ENCODE results near the gene GPLD1. TPM values are rescaled to one million over a fixed set of nuclear protein-coding genes. Genes with fewer than 3 reads are reported as not detected.
"Not testable (repeated sequence)": the region's sequence is repeated elsewhere in the genome, so short reads cannot be mapped to it uniquely, and the experiment has no call there.

The GPLD1 gene
- total RNA-seq, 1 donor: 0.43 TPM

DNA sequence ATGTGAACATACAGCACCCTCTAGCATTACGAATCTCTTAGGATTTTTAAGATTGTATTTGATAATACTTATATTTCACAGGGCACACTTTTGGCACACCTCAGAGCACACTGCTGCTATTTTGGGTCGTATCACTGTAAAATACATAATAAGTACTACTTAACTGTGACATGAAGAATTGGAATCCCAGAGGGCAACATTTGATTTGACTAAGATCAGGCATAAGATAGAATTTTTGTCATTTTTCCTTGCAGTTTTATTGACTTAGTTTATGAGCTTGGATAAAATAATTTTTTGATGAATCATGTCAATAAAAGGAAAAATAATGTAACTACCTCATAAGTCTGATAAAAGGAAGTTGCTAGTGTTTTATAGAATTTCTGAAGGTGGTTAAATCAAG, 64.3 kb downstream of the GPLD1 start:
- DNase-seq (ENCODE audit: low read depth): no peak
- no peak for TF ChIP-seq CTCF (IDR thresholded peaks at IDR 0.05; ENCODE audit: insufficient read depth, low read depth, low read length)
- no peak overlapping the region for H3K4me3 ChIP-seq (ENCODE audit: low read depth, low read length)

DNA sequence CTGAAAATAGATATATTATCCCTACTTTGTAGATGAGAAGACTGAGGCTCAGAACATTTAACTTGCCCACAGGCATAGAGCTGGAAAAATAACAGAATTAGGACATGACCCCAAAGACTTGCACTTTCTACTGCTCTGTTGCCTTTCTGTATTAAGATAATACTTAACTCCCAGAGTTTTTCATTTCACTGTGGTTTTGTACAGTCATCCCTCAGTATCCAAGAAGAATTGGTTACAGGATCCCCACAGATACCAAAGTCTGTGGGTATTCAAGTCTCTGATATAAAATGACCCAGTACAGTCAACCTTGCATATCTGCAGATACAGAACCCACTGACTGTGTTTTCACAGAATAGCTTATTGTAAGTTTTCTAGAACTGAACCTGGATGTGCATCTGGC, 69.9 kb downstream of the GPLD1 start:
- no peak for DNase-seq (ENCODE audit: low read depth)
- TF ChIP-seq CTCF (IDR thresholded peaks at IDR 0.05; ENCODE audit: insufficient read depth, low read depth, low read length): no peak
- H3K4me3 ChIP-seq (ENCODE audit: low read depth, low read length): no peak overlapping the region

DNA sequence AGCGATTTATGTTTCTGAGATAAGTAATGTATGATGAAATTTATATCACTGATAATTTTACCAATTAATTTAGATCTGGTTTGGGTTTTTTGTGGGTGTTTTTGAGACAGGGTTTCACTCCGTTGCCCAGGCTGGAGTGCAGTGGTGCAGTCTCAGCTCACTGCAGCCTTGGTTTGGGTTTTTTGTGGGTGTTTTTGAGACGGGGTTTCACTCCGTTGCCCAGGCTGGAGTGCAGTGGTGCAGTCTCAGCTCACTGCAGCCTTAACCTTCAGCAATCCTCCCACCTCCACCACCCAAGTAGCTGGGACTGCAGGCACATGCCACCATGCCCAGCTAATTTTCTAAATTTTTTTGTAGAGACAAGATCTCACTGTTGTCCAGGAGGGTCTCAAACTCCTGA, 73.6 kb downstream of the GPLD1 start:
- DNase-seq (ENCODE audit: low read depth): no peak
- TF ChIP-seq CTCF (IDR thresholded peaks at IDR 0.05; ENCODE audit: insufficient read depth, low read depth, low read length): no peak
- no peak overlapping the region for H3K4me3 ChIP-seq (ENCODE audit: low read depth, low read length)

DNA sequence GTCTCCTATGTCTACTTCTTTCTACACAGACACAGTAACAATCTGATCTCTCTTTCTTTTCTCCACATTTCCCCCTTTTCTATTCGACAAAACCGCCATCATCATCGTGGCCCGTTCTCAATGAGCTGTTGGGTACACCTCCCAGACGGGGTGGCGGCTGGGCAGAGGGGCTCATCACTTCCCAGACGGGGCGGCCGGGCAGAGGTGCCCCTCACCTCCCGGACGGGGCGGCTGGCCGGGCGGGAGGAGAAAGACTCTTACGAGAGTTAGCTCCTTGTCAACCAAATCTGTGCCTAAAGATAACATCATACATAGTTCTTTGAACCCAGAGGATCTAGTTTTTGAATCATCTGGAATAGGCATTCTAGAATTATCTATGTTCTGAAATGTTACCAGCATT, 74.8 kb downstream of the GPLD1 start:
- H3K4me3 ChIP-seq (ENCODE audit: low read depth, low read length); DNase-seq (ENCODE audit: low read depth): not testable (repeated sequence)

DNA sequence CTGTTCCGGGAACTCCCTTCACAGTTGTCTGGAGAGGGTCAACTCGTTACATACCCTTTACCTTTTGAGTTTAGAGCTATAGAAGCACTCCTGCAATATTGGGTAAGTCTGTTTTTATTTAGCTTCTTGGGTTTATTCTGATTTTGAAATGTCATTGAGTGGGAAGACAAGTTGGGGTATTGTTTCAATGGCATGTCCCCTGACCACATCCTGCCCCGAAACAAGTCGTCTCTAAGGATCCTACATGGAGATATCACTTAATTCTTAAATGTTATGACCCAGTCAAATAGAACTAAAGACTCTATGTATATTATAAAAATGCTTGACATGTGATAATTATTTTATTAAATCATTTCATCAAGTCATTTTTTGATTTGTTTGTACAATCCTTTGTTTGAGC, 77.1 kb downstream of the GPLD1 start:
- H3K4me3 ChIP-seq (ENCODE audit: low read depth, low read length): no peak overlapping the region
- TF ChIP-seq CTCF (IDR thresholded peaks at IDR 0.05; ENCODE audit: insufficient read depth, low read depth, low read length): no peak
- DNase-seq (ENCODE audit: low read depth): no peak

DNA sequence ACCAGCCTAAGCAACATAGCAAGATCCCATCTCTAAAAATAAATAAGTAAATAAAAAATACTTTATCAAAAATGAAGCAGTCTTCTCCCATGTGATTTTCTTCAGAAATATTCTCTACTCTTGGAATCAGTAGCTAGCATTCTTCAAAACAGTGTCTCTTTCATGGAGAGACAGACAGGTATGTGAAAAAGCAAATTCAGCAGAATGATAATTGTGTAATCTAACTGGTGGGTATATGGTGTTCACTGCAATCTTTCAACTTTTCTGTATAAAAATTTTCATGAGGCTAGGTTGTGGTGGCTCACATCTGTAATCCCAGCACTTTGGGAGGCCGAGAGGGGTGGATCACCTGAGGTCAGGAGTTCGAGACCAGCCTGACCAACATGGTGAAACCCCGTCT, 78.8 kb downstream of the GPLD1 start:
- no peak for TF ChIP-seq CTCF (IDR thresholded peaks at IDR 0.05; ENCODE audit: insufficient read depth, low read depth, low read length)
- no peak overlapping the region for H3K4me3 ChIP-seq (ENCODE audit: low read depth, low read length)
- DNase-seq (ENCODE audit: low read depth): no peak

GRCh38 chr6:24408719-24409410, 80.5 kb downstream of the GPLD1 start:
- no peak for DNase-seq (ENCODE audit: low read depth)
- no peak overlapping the region for H3K4me3 ChIP-seq (ENCODE audit: low read depth, low read length)
- no peak for TF ChIP-seq CTCF (IDR thresholded peaks at IDR 0.05; ENCODE audit: insufficient read depth, low read depth, low read length)
